NCI-H446 (cell line): ENCODE data around the gene RNASEH2B.

Experiments
- DNase-seq, 2 experiments: peaks; one replicate each; lab custom pipeline; 2025; lab: John Stamatoyannopoulos, UW

Gene RNASEH2B, protein sequence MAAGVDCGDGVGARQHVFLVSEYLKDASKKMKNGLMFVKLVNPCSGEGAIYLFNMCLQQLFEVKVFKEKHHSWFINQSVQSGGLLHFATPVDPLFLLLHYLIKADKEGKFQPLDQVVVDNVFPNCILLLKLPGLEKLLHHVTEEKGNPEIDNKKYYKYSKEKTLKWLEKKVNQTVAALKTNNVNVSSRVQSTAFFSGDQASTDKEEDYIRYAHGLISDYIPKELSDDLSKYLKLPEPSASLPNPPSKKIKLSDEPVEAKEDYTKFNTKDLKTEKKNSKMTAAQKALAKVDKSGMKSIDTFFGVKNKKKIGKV

DNA sequence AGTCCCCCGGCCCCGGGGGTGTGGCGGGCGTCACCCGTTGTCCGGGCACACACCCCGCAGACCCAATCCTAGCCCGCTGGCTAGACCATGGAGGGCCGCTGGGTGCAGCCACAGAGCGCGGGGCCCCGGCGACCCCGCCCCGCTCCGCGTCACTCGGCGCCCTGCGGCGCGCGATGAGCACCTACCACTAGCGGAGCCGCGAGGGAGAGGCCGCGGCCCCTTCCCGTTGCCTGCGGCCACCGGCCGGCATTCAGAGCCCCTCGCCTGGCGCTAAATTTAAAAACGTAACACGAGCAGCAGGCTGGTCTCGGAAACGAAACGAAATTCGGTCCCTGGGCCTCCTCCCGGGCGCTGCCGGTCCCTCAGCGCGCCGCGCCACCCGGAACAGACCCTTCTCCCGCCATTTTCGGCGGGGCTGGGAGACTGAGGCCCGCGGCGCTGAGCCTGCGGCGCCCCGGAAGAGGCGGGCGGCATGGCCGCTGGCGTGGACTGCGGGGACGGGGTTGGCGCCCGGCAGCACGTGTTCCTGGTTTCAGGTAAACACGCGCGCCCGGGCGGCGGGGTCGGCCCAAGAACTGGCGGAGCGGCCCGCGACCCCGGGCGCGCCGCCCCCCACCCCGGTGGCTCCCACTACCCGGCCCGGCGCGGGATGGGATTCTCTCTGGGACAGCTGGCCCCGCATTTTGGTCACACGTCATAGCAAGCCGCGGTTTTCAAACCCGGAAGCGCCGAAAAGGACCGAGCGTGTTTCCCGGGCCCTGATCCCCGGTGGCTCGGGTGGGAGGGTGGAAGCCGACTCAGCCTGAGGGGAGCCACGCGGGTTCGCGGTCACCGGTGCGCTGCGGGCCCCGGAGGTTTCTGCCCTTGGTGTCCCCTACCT, at the start of gene RNASEH2B:
RNASEH2B (plus strand) TSS at position 187 of the 880 bp plus-strand sequence; CDS start at position 473, 286 bp downstream.
- DNase-seq: peak; percentile 48 to 77

DNA sequence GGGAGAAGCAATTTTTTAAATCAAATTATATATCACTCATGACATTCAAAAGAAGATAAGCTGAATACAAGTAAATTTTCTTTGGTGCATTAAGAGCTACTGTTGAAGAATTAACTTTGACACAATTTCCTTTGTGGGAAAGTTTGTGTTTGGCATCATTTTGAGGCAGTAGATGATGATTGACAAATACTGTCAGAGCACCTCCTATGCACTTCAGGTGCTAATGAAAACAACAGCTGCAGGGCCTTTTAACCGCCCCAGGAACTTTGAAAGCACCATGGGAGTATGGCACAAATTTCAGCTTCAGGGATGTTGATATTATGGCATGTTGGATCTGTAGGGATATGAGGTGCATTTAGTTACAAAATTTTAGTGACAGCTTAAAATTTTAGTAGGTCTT, 45.1 kb upstream of the RNASEH2B start:
- DNase-seq: no peak

DNA sequence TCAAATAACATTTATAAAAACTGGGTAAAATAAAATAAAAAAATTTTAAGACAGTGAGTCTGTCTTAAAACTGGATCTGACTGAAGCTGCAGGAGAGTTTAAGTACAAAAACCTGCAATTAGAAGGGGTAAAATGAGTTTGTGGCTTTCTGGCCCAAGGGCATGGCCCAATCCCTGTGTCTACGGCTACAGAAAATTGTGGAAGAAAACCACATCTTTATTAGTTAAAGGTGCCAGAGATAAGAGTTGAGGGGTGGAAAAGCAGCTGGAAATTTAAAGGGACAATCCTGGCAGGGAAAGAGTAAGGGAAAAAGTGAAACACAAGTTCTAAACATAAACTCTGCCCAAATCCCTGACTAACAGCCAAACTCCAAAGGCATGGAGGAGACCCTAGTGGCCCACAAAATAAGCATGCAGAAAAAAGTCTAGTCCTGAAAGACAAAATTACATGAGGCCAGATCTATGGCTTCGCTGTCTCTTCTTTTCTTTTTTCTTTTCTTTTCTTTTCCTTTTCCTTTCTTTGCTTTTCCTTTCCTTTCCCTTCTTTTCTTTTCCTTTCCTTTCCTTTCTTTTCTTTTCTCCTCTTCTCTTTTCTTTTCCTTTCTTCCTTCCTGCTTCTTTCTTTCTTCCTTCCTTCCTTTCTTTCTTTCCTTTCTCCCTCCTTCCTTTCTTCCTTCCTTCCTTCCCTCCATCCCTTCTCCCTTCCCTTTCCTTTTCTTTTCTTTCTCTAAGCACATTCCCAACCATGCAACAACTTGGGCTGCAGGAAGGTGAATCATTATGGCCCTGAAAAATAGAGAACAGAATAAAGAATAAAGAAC, 42.6 kb upstream of the RNASEH2B start:
- no peak for DNase-seq

DNA sequence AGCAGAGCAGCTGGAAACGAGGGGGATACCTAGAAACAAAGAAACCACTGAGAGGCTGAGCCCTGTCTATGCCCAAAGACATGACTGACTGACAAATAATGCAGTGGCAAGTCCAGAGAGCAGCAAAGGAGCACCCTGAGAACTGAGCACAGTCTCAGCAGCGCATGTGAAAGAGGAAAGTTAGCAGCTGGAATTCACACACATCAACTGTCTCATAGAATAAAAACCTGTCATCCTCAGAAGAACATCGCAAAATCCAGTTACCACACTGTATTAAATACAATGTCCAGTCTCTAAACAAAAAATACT, 42.0 kb upstream of the RNASEH2B start:
- DNase-seq: no peak

DNA sequence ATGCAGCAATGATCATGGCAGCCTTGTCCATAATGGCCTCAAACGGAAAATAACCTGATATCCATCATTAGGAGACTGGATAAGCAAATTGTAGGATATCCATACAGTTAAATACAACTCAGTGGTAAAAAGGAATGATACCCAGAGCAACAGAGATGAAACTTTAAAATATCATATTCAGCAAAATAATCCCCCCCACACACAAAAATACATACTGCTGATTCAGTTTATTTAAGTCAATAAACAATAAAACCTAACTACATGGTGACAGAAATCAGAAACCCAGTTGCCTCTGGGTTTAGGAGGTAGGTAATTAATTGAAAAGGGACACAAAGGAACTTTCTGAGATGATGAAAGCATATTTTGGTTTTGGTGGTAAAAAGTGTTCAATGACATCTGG, 38.2 kb upstream of the RNASEH2B start:
- DNase-seq: no peak

DNA sequence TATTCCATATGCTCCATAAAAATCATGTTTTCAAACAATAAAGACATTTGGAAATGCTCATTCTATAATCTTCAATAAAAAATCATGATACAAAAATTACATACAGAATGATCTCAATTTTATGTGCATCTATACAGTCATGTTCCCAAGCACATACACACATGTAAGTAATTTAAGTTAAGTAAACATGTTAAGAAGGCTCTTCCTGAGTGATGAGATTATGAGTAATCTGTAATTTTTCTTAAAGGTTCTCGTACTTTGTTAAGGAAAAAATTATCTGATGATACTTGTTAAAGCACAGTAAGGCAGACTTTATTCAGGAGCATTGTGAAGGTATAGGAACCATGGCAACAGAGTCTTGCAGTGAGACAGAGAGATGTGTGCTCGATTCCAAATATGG, 36.1 kb upstream of the RNASEH2B start:
- DNase-seq: no peak

DNA sequence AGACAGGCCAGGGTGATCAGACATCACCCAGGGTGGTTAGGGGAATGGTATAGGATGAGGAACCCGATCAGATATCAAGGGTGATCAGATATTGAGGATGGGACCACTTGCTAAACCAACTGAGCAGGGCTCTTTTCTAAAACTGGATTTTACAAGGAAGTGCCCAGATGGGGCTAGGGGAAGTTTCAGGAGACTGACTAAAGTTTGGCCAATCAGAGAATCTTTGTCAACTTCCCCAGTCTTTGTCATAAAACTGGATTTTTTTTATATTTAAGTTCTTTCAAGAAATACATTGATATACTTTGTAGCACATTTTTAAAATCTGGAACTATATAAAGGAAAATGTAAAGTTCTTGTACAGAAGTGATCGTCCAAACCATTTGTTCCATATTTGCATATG, 35.6 kb upstream of the RNASEH2B start:
- no peak for DNase-seq

DNA sequence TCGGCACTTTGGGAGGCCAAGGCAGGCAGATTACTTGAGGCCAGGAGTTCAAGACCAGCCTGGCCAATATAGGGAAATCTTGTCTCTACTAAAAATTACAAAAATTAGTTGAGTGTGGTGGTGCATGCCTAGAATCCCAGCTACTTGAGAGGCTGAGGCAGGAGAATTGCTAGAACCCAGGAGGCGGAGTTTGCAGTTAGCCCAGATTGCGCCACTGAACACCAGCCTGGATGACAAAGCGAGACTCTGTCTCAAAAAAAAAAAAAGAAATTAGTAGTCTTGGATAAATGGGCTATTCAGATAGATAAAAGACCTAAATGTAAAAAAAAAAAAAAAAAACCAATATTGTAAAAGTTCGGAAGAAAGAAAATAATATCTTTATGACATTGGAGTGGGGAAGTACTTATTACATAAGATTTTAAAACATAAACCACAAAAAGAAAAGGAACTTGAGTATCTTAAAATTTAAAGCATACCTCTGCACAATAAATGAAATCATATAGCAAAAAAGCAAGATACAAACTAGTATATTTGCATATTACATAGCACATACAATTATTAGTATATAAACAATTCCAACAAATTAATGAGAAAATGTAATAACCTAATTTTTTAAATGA, 26.7 kb upstream of the RNASEH2B start:
- DNase-seq: no peak

DNA sequence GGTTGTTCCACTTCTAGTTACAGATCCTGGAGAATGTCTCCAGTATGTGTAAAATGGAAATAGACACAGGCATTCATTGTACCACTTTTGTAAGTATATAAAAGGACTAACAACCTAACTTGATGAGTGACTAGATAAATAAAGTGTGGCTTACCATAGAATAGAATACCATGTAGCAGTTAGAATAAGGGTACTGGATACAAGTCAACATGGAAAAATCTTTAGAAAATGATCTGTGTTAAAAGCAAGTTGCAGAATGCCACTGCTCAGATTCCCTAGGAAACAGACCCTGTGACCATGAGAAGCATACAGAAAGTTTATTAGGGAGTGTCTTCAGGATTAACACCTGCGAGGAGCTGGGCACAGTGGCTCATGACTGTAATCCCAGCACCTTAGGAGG, 25.9 kb upstream of the RNASEH2B start:
- DNase-seq: no peak

DNA sequence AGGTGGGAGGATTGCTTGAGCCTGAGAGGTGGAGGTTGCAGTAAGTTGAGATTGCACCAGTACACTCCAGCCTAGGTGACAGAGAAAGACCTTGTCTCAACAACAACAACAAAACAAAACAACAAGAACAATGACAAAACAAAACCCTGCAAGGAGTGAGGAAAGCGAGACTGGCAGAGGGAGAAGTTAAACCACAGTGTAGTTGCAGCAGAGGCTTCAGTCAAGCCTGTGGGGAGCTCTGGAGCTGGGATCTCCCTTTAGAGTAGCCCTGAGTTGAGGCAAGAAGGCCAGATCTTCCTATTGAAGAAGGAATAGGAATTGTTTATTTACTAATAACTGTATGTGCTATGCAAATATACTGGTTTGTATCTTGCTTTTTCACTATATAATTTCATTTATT, 25.3 kb upstream of the RNASEH2B start:
- DNase-seq: no peak

DNA sequence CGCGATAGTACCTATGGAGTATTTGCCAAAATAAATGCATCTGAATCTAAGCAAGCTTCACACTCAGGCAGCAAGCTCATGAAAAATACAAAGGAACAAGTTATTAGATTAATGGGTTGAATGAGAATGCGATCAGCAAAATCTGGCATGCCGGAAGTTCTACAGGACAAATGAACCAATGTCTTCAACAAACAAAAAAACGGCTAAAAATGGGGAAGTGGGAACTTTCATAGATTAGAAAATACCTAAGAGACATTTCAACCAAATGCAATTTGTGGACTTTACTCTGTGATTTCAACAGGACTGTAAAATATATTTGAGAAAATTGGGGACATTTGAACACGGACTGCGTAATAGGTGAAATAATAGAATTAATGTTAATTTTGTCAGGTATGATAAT, 22.4 kb upstream of the RNASEH2B start:
- DNase-seq: no peak

DNA sequence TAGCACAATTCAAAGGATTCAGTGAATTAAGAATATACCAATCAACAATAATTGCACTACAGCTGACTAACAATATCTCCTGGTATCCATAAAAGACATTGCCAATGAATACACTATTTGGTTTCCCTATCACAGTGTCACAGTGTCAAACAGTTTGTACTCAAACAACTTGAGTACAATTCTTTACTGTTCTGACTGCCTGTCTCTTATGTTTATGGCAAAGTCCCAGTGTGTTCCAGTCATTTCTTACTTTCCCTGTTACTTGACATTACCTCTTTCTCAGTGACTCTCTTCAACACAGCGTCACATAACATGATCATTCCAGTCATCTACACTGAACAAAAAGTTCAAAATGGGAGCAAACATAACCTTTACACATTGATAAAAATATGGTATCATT, 21.2 kb upstream of the RNASEH2B start:
- no peak for DNase-seq

DNA sequence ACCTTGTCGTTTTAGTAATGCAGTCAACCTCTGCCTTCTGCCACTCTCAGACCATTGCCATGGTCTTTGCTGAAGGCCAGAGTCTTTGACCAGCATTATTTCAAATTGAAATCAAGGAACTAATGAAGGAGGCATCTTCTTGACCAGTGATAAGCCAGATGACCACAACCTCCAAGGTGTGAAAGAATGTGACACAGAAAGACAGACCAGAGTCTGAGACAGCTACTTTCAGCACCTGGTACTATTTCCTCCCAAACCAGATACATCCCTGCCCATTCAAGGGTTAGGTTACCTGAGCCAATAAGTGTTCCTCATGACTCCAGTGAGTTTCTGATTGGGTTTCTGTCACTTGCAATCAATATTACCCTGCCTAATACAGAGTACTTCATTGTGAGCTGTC, 20.3 kb upstream of the RNASEH2B start:
- no peak for DNase-seq

DNA sequence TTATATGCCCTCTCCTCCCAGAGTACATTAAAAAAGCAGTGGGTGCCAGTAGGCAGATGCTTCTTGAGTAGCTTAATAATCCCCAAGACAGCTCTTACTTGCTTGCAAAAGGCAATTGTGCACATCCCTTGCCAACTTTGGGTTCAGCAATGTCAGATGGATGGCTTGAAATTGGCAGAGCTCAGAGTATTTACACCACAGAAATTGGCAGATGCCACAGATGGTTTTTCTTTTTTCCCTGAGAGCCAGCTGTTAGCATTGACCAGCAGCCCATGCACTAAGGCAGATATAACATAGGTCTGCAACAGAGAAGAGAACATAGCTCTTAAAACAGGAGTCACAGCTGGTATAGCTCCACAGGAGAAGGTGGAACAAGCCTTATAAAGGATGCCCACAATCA, 18.4 kb upstream of the RNASEH2B start:
- peak; percentile 39 to 85 for DNase-seq

DNA sequence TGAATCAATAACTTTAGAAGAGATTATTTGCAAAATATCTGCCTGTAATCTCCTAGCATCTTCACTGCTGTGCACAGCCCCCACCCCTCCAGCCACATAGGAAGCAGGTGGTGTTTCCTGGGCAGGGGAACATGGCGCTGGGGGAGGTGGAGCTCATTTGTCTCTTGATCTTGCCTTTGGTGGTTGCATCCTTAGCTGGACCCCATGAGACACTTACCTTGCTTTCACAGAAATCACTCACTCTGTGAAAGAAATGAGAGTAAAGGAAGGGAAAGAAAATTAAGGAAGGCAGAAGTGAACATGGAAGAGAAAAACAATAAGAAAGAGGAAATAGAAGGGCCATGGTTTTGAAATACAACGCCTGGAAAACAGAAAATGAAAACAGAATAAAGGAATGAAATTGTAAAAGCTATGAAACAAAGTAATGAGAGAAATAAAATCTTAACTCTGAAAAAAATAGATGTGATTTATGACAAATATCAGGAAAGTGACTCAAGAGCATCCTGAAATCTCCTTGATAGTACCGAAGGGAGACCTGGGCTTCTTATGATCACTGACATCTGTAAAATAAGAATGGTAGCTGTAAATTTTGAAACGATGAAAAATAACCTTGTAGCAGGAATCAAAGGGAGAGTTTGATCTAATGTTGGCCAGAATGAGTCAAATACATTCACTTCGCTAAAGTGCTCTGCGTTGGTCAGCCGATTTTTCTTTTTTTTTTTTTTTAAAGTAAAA, 17.2 kb upstream of the RNASEH2B start:
- DNase-seq: no peak

DNA sequence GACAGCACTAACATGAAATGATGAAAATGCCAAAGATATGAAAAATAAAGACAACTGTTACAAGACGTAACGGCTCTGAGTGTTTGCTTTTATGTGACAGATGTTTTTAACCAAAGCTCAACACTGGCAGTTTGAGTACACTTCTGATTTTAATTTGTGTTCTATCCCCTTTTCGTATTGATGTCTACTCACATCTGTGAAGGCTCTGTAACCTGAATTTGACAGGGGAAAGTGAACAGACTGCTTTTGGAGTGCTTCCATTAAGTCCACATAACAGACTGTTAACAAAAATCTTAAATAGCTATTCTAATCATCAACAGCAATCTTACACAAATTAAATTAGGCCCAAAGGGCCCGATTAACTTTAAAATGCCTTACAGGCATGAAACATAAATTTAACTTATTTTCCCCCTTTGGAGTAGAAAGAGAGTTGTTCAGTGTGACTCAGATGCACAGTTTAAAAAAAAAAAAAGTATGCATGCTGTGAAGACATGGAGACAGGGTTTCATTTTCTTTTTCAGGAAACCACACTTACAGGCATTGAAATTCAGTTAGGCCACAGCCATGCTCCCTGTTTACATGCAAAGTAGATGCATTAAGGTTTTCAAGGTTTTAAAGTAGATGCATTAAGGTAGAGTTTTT, 16.3 kb upstream of the RNASEH2B start:
- peak in 1 of 2 experiments; percentile 17 for DNase-seq

DNA sequence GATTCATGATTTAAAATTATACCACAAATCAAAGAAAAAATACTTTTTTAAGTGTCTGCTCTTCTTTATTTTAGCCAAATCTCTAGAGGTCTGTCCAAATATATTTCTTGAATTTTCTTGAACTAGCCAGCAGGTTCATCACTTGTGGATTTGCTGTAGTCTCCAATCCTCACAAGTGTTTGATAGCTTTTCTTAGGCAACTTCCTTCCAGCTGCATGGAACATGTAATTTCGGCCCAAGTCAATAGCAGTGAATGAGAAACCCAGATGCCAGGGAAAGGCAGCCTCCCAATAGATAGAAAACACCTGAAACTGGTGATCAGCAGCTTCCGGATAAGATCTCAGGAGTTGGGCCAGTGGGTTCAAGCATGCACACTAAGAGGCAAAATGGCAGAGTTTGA, 15.6 kb upstream of the RNASEH2B start:
- DNase-seq: no peak

DNA sequence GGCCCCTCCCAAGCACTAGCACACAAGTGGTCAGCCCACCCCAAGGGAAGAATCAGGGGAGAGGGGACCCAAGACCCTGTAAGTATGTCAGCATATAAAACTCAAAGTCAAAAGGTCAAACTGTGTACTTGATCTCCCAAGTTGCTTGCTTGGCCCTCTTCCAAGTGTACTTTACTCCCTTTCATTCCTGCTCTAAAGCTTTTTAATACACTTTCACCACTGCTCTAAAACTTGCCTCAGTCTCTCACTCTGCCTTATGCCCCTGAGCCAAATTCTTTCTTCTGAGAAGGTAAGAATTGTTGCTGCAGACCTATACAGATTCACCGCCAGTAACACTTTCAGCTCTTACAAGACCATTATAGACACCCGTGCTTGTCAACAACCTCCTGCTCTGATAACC, 15.1 kb upstream of the RNASEH2B start:
- no peak for DNase-seq

DNA sequence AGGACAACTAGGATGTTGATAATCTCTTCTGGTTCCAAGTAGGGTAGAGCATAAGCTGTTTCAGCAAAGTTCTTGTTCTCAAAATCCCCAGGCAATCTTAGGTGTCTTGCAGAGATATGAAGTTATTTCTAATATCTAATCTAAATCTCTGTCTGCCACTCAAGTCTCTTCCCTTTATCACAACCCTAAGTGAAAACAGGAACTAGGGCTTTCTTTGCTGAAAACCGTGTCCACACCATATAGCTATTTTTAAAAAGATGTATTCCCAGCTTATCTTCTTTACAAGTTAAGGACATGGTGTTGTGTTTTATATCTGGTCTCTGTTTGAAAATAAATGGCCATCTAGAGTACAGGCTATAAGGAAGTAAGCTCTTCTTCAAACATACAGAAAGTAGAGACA, 11.3 kb upstream of the RNASEH2B start:
- no peak for DNase-seq

DNA sequence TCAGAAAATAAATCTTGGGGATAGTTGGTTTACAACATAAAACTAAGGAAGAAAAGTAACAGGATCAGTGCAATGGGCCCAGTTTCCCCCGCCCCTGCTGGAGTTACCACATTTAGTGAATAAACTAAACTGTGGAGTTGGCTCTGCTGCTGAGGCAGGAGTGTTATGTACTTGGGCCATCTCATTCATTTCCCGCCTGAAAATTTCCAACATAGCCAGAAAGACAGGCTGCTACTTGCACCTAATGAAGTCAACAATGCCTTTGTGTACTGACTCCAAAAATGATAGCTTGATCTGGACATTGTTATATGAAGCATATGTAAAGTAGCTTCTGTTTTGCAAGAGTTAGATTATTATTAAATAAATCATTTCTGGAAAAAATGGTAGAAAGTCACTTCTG, 7.9 kb upstream of the RNASEH2B start:
- DNase-seq: no peak

DNA sequence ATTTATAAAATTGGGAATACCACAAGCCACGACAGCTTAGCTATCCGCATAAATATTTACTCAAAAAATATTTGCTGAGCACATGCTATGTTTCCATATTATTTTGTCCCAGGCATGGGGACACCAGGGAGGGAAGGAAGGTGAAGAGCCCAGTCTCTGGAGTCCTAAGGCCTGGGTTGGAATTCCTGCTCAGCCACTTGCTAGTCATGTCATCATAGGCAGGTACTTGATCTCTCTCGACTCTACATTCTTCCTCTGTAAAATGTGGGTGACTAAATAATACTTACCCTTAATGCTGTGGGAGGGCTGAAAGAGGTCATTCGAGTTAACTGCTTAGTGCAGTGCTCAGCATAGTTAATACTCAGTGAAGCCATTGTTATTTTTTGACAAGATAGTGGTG, 4.3 kb upstream of the RNASEH2B start:
- DNase-seq: no peak
